C1 segment of cervical spinal cord (tissue), 14 donors: ENCODE data around the gene STK40.
A peak's percentile ranks its signal among the peaks of the same experiment; 100 is the strongest.

Experiments
- DNase-seq, 14 donors: peaks; one replicate each; lab custom pipeline; 2025; lab: John Stamatoyannopoulos, UW

The STK40 gene

GRCh38 chr1:36385410-36386264 is at the start of gene STK40:
Gene STK40, minus strand, starts transcription at chr1:36385924. Its CDS starts 24,592 bp downstream, at chr1:36361332.
- peak; percentile 90 to 99 (median 97) for DNase-seq

- no peak for DNase-seq
Measured at GRCh38 chr1:36433102-36433501, 47.4 kb upstream of the STK40 start.

GRCh38 chr1:36432616-36433015 is 46.9 kb upstream of the STK40 start:
- DNase-seq: no peak

DNA sequence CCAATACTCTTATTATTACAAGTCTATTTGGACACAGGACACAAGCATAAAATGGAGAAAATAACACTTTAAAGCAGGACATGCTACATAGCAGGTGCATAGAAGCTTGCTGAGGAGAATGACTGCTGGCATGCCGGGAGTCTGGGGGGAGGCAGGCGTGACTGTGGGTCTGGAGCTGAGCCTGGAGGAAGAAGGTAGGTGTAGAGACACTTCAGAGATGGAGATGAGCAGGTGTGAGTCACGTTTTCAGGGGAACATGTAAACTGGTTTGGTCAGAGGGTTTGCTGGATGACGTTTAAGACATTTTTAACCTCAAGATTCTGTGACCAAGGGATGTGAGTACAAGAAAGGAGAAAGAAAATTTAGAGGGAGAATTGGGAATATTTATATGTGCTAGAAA is 40.1 kb upstream of the STK40 start:
- no peak for DNase-seq

GRCh38 chr1:36421649-36422048 is 35.9 kb upstream of the STK40 start:
- DNase-seq: no peak

DNA sequence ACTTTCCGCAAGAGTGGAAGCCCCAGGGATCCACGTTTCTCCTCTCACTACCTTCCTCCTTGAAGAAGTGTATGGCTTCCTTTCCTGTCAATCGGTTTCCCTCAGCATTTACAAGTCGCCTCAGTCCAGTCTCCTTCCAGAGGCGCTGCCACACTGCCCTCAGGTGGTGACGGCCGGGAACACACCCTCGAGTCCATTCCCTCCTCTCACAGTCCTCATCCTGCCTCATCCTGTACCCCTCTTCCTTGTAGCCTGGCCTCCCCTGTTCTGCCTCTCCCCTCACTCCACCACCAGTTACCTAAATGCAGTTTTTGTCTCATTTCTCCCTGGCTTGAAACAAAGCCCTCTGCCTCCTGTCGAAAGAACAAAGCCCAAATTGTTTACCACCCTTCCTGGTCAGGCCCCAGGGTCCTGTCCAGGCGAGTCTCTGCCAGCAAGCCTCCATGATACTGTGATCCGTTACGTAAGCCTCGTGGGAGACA is 35.2 kb upstream of the STK40 start:
- peak in 13 of 14 donors; percentile 27 to 82 (median 68) for DNase-seq

- no peak for DNase-seq
Measured at GRCh38 chr1:36420409-36420808, 34.7 kb upstream of the STK40 start.

GRCh38 chr1:36419569-36419968 is 33.8 kb upstream of the STK40 start:
- DNase-seq: no peak

DNA sequence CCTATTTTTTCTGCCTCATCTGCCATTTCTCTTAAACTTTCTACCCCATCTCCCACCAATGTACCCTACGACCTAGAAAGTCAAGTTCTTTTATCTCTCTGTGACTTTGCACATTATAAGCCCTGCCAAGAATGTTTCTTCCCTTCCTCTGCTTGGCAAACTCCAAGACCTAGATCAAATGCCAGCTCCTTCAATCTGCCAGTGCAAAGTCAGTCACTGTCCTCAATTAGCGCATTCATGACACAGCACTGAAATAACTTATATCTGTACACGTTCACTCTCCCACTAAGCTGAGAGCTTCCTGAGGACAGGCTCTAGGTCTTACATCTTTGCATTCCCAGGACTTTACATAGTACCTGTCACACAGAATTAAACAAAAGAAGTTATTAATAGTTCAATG is 33.4 kb upstream of the STK40 start:
- no peak for DNase-seq

GRCh38 chr1:36417931-36418330 is 32.2 kb upstream of the STK40 start:
- DNase-seq: no peak

DNA sequence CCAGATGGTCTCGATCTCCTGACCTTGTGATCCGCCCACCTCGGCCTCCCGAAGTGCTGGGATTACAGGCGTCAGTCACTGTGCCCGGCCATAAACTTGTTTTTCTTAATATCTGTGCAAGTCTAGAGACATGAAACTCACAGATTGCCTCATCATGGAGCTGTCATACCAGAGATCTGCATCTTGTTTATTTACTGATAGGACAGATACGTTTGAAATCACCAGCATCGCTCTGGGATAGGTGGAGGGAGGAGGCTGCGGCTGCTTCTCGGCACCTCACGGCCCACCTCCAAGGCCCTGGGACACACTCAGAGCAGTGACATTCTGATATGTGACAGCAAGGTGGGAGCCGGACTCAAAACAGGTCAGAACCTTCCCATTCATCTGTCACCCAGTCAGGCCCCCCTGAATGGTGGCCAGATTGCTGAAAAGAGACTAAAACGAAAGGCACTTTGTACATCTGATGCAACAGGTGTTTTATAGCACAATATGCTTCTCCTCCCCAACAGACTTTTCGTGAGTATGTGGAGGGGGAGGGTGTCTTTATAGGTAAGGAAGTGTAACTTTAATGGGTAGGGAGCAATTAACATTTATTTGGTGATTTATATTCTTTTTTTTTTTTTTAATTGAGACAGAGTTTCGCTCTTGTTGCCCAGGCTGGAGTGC is 30.1 kb upstream of the STK40 start:
- no peak for DNase-seq

DNA sequence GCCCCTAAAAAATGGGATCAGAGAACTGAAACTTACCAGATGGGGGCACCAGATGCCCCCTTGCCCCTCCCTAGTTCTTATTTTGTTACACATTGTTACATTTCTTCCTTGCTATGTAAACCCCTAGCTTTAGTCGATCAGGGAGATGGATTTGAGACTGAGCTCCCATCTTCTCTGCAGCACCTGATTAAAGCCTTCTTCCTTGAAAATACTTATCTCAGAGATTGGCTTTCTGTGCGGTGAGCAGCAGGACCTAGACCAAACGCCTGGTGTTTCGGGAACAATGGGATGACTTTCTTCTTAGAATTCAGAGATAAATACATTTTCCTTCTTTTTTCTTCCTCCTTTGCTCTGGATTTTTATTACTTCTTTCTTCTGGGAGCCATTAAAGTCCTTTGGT is 28.7 kb upstream of the STK40 start:
- DNase-seq: no peak

DNA sequence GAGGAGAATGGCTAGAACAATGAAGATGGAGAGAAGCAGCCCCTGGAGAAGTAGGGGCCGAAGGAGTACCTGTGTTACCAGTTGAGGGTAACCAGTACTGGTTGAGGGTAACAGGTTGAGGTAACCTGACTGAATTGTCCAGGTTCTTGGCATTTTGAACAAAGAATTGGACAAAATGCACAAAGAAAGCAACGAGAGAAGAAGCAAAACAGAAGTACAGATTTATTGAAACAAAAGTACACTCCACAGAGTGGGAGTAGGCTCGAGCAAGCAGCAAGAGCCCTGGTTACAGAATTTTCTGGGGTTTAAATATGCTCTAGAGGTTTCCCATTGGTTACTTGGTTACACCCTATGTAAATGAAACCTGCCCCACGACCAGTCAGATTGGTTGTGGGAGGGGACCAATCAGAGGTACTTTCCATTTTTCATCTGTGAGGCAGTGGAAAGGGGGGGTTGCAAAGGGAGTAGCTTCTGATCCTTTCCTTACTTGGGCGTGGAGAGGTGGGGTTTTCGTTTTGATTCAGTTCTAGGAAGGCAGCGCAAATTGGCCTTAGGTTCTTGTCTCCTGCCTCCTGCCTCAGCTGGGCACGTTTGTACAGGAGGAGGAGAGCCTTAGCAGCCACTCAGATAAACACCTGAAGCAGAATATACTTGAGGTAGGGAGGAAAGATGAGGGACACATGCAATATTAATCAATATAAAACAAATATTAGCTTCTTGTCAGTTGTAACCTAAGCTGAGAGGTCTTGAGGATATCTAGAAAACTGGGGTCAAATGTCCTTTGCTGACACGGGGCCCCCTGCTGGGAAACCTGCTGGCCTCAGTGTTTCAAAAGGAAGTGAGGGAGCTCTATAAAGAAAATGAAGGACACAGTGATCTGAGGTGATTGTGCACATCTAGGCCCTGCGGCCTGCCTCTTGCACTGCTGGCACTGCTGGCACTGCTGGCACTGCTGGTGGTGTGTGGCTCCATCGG is 26.2 kb upstream of the STK40 start:
- DNase-seq: no peak

GRCh38 chr1:36408479-36408878 is 22.8 kb upstream of the STK40 start:
- no peak for DNase-seq

- no peak for DNase-seq
Measured at GRCh38 chr1:36406440-36406839, 20.7 kb upstream of the STK40 start.

- no peak for DNase-seq
Measured at GRCh38 chr1:36402504-36402890, 16.8 kb upstream of the STK40 start.

GRCh38 chr1:36401602-36402503 is 16.1 kb upstream of the STK40 start:
- no peak for DNase-seq

GRCh38 chr1:36400825-36401601 is 15.3 kb upstream of the STK40 start:
- peak in 10 of 14 donors; percentile 21 to 68 (median 45) for DNase-seq

- DNase-seq: no peak
Measured at GRCh38 chr1:36400514-36400824, 14.7 kb upstream of the STK40 start.

- DNase-seq: no peak
Measured at GRCh38 chr1:36398370-36398977, 12.8 kb upstream of the STK40 start.
